Naive thymus-derived CD8-positive, alpha-beta T cell (primary cell): Measurements from ENCODE around the gene PRXL2B. TPM values are rescaled to one million over a fixed set of nuclear protein-coding genes. Genes with fewer than 3 reads are reported as not detected.

Experiments used
- ATAC-seq, 2 donors: fragments of 150-1000 bp; cut with Tn5 transposase in 1 of 2; sonication (Bioruptor Pico), chemical (Tn5 transposase) in 1 of 2; 1 replicate in 1 of 2; 2 replicates in 1 of 2; pipeline ENCODE4 v1.10.0; 2021; ENCODE audit warnings: mild to moderate bottlenecking in 2 of 2, moderate library complexity in 2 of 2
- POLR2A ChIA-PET: fragments of 350-600 bp; sonication (Branson Sonifier 250); formaldehyde crosslinking; loops from one replicate; lab custom pipeline; 2021; ENCODE audit warnings: antibody characterized with exemption; lab: Charles Lee
- DNase-seq, 10 donors: peaks; one replicate each; pipeline versions ENCODE4 v3.0.0 to v3.0.0-alpha.2; 2020 to 2022
- H3K27ac Mint-ChIP-seq, 10 donors: one replicate each; pipeline ENCODE4 v1.8.0; 2020 to 2022; ENCODE audit warnings: mild to moderate bottlenecking in 10 of 10, mixed read lengths in 10 of 10, moderate library complexity in 4 of 10, inconsistent platforms in 1 of 10
- H3K27me3 Mint-ChIP-seq, 5 donors: one replicate each; pipeline ENCODE4 v1.8.0; 2021 to 2022; ENCODE audit warnings: mixed read lengths in 5 of 5
- H3K36me3 Mint-ChIP-seq, 3 donors: one replicate each; pipeline ENCODE4 v1.8.0; 2020 to 2022; ENCODE audit warnings: mixed read lengths in 3 of 3, mild to moderate bottlenecking in 2 of 3, inconsistent platforms in 1 of 3
- H3K4me1 Mint-ChIP-seq, 4 donors: one replicate each; pipeline ENCODE4 v1.8.0; 2021 to 2022; ENCODE audit warnings: mixed read lengths in 4 of 4
- H3K4me3 Mint-ChIP-seq, 10 donors: one replicate each; pipeline ENCODE4 v1.8.0; 2020 to 2022; ENCODE audit warnings: mild to moderate bottlenecking in 10 of 10, mixed read lengths in 10 of 10, moderate library complexity in 6 of 10, inconsistent platforms in 1 of 10
- H3K9me3 Mint-ChIP-seq, 9 donors: one replicate each; pipeline ENCODE4 v1.8.0; 2020 to 2022; ENCODE audit warnings: mixed read lengths in 9 of 9, mild to moderate bottlenecking in 3 of 9, inconsistent platforms in 1 of 9, moderate library complexity in 1 of 9
- polyA plus RNA-seq, 3 donors: library from polyadenylated mRNA; unstranded; fragments of 300-500 nt; fragmentation: Illumina TruSeq; gene quantifications; one replicate each; pipeline ENCODE4 v1.2.3, GENCODE V29; 2021
- total RNA-seq, 8 experiments: library from RNA in 2 of 8; stranded (reverse) in 2 of 8; gene quantifications; one replicate each; pipeline ENCODE4 v1.2.3 and lab custom pipeline; 2021 to 2026

PRXL2B gene
- total and polyA plus RNA-seq, 5 experiments from 2014 or later: 20.6 to 45.4 (median 37.5) TPM

DNA sequence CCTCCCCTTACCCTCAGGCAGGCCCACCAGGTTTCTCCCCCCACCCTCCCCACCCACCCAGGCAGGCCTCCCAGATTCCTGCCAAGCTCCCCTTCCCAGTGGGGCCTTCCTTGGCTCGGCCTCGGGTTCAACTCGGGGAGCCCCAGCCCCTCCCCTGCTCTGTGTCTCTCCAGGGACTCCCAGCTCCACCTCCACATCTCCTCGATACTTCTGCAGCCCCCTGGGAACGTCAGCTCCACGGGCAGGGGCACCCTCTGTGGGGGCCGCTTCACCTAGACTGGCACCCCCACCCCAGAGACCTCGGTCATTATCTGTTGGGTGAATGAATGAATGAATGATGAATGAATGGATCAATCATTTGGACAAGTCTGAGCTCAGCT is 45.5 kb downstream of the PRXL2B start:
- Mint-ChIP-seq H3K27me3 (peaks cover 15 to 26% (median 19%) of the 10 kb centered on the region in 5 donors), H3K9me3 (peaks cover 0 to 2% (median 0%) of the 10 kb centered on the region in 9 donors), H3K36me3 (no peaks in the 10 kb centered on the region), H3K4me1 (peaks cover 11 to 29% (median 17%) of the 10 kb centered on the region in 4 donors), H3K4me3 (peak overlapping the region in 1 of 10 donors; percentile 43), H3K27ac (peak overlapping the region in 2 of 10 donors; percentile 31 to 60)
- ATAC-seq: no peak
- DNase-seq: no peak
- POLR2A ChIA-PET: no interaction called here

DNA sequence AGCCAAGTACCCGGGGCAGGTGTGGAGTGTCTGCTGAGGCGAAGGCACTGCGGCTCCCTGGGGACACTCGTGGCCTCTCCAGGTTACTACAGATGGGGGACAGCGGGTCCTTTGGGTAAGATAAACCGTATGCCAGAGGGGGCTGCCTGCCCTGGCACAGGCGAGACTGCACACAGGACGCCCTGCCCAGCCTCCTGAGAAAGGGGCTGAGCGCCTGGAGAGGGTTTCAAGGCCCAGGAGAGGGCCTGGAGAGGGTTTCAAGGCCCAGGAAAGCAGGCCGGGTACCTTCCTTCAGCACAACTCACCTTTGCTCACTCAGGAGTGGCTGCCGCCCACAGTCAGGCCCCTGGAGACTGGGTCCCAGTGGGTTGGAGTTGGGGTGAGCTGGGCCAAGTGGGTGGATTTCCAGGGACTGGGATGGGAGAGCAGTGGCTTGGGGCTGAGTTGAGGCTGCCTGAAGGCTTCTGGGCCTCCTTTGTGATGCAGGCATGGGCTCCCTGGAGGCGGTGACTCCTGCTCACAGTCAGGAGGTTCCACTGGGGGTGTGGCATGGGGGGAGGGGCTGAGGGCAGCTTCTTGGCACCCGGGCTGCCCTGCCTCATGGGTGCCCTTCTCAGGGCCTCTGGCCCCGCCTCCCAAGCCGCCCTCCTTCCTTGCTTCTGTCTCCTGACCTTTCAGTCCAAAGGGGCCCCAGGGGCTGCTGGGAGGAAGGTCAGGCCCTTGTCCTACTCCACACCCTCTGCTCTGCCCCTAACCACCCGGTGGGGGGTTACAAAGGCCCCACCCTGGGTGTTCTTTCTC is 46.2 kb downstream of the PRXL2B start, which contains the start of gene MMEL1:
TSS of gene MMEL1 (minus strand) at position 456 of the 801 bp plus-strand sequence. CDS start 3,532 bp downstream, outside the sequence.
- POLR2A ChIA-PET: interaction anchor here (0.6 kb wide), 1 partner anchor 45 kb away, joined by 3 read pairs; no protein-coding TSS in a partner anchor
- Mint-ChIP-seq H3K9me3 (peaks cover 0 to 3% (median 0%) of the 10 kb centered on the region in 9 donors), H3K36me3 (no peaks in the 10 kb centered on the region), H3K27ac (peak within 1 kb of the TSS in 3 of 10 donors; percentile 31 to 60 (median 38)), H3K4me3 (peak within 1 kb of the TSS in 1 of 10 donors; percentile 43), H3K4me1 (peaks cover 9 to 33% (median 18%) of the 10 kb centered on the region in 4 donors), H3K27me3 (peaks cover 9 to 23% (median 12%) of the 10 kb centered on the region in 5 donors)
- DNase-seq (no peak), ATAC-seq (no peak)

DNA sequence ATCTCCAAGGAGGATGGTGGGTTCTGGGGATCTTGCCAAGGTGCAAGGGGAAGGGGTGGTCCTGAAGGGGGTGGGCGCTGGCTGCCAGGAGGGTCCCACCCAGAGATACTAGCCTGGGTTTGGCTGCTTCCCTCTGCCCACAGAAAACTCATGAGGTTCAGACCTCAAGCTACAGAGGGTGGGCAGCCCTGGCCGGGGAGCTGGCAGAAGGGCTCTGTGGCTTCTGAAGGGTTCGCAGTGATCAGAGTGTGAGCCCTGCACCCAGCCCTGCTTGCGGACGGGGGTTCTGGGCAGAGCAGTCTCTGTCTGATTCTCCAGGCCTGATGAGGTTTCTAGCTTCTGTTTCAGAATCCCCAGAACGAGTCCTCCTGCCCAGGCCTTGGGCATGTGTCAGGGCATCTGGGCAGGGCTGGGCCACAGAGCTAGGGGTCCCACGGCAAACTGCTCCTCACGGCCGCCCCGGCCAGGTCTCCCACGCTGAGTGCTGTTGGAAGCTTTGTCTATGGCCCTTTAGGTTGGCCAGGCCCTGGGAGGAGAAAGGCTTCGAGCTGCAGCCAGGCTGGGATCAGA is 46.9 kb downstream of the PRXL2B start:
- DNase-seq: no peak
- H3K27ac Mint-ChIP-seq: no peak overlapping the region

DNA sequence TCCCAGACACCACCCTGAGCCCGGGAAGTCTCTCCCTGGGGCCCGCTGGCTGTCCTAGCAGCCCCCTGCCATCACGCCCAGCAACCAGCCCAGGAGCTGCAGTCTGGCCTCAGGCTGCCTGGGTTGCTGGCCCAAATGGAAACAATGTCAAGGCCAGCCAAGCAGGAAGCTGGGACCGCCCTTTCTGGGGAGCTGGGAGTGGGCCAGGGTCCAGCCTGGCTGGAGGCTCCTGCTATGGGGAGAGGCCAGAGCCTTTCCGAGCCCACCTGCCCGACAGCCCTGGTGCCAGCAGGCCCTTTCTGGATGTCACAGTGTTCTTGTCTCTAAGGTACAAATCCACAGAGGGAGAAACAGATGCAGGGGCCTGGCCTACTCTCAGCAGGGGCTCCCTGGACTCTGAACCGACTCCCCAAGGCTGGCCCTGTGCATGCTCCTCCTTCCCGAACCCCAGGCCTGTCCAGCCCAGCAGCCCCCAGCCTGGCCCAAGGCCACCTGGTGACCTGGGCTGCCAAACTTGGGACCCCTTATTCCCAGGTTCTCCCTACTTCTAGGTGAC is 47.4 kb downstream of the PRXL2B start:
- POLR2A ChIA-PET: interaction anchor here (0.6 kb wide), 1 partner anchor 115 kb away, joined by 3 read pairs; no protein-coding TSS in a partner anchor

More for the DNA sequence above, 46.9 kb downstream of the PRXL2B start:
- Mint-ChIP-seq H3K9me3 (peaks cover 0 to 3% (median 0%) of the 10 kb centered on the region in 9 donors), H3K36me3 (no peaks in the 10 kb centered on the region), H3K4me3 (no peak overlapping the region), H3K27me3 (peaks cover 9 to 19% (median 12%) of the 10 kb centered on the region in 5 donors), H3K4me1 (peaks cover 9 to 35% (median 15%) of the 10 kb centered on the region in 4 donors)
- no peak for ATAC-seq
- POLR2A ChIA-PET: interaction anchor here (0.6 kb wide), 2 partner anchors 46 to 114 kb away, joined by 3 read pairs; no protein-coding TSS in a partner anchor

DNA sequence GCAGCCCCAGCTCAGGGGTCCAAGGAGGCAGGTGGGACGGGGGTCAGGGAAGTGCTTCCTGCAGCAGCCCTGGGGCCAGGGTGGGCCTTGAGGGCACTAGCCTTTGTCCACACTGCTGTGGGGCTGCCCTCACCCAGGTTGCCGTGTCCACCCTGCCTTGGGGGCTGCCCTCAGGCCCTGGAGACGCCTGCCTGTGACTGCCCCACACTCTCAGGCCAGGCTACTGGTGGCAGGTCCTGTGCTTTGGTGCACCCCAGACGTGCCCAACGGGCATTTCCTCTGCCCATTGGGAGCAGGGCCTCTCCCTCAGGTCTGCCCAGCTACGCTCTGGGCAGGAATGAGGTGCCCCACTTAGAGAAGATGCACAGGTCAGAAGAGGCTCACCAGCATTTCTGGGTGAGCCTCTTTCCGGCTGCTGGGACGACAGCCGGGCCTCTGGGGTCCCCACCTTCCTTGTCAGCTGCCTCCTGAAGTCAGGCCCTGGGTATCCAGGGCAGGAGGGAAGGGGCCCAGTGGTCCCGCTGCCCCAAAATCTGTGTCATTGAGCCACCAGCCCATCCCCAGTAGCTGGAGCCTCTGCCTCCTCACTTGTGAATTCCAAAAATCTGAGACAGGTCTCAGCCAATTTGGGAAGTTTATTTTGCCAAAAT is 48.9 kb downstream of the PRXL2B start:
- no peaks in the 10 kb centered on the region for H3K36me3 Mint-ChIP-seq
- DNase-seq: no peak

More for the DNA sequence above, 47.4 kb downstream of the PRXL2B start:
- H3K4me1 Mint-ChIP-seq: peaks cover 9 to 39% (median 18%) of the 10 kb centered on the region in 4 donors
- peak overlapping the region in 1 of 10 donors; percentile 11 for H3K27ac Mint-ChIP-seq
- H3K9me3 Mint-ChIP-seq: peaks cover 0 to 3% (median 0%) of the 10 kb centered on the region in 9 donors
- no peaks in the 10 kb centered on the region for H3K36me3 Mint-ChIP-seq
- DNase-seq (no peak), ATAC-seq (no peak)
- no peak overlapping the region for H3K4me3 Mint-ChIP-seq
- H3K27me3 Mint-ChIP-seq: peaks cover 9 to 18% (median 12%) of the 10 kb centered on the region in 5 donors

DNA sequence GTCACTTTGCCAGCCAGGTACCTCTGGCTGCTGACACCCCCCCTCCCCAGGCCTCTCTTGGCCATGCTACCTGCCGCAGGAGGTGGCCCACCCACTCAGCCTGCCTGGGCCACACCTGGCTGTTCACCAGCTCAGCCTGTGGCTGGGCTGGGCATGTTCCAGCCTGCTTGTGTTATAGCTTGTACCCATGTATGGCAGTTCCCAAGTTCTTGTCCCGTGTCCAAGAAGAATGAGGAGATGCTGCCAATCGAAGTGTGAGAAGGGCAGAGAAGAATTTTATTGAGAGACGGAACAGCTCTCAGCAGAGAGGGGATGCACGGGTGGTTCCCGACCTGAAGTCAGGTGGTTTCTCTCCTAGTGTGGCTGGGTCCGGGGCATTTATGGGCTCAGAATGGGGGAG is 50.2 kb downstream of the PRXL2B start:
- Mint-ChIP-seq H3K36me3 (no peaks in the 10 kb centered on the region), H3K27me3 (peaks cover 0 to 8% (median 3%) of the 10 kb centered on the region in 5 donors), H3K4me3 (no peak overlapping the region), H3K9me3 (peaks cover 0 to 3% (median 0%) of the 10 kb centered on the region in 9 donors), H3K4me1 (peaks cover 1 to 35% (median 19%) of the 10 kb centered on the region in 4 donors), H3K27ac (peak overlapping the region in 2 of 10 donors; percentile 50 to 51)
- DNase-seq: no peak
- POLR2A ChIA-PET: interaction anchor here (1.1 to 1.4 kb wide), 2 partner anchors 50 to 81 kb away, joined by 3 read pairs; partner anchors contain the start of genes PRXL2B and TNFRSF14
- no peak for ATAC-seq

More for the DNA sequence above, 48.9 kb downstream of the PRXL2B start:
- H3K9me3 Mint-ChIP-seq: peaks cover 0 to 3% (median 0%) of the 10 kb centered on the region in 9 donors
- no peak overlapping the region for H3K27ac Mint-ChIP-seq
- no peak for ATAC-seq
- peaks cover 4 to 12% (median 7%) of the 10 kb centered on the region in 5 donors for H3K27me3 Mint-ChIP-seq
- POLR2A ChIA-PET: interaction anchor here (0.6 kb wide), 1 partner anchor 100 kb away, joined by 3 read pairs; no protein-coding TSS in a partner anchor
- peaks cover 7 to 38% (median 24%) of the 10 kb centered on the region in 4 donors for H3K4me1 Mint-ChIP-seq
- no peak overlapping the region for H3K4me3 Mint-ChIP-seq

DNA sequence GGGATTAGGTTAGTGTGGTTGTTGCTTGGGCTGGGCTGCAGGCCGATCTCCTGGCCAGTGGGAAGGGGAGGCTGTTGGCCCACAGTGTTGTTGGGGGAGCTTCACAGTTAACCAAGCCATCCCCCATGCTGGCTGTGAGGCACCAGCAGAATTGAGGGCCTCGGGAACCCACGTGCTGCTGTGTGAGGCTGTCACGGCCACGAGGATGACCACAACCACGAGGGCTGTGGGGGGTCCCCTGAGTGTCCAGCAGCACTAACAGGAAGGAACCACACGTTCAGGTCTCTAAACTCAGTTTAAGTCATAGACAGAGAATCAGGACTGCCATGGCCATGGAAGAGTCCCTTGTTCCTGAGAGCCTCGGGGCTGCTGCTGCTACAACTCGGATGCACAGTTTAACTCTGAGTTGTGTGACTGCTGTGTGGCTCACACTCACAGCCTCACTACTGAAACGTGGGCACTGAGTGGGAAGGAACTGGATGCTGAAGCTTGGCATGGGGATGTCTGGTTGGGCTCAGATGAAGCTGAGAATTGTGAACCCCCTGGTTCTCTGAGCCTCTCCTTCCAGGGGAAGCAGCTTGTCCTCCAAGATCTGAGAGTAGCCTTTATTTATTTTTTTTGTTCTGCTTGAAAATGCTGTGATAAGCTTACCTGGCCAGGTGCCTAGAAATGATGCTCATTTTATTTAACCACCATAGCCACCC is 51.0 kb downstream of the PRXL2B start:
- no peak for DNase-seq
- no peaks in the 10 kb centered on the region for H3K36me3 Mint-ChIP-seq
- peaks cover 7 to 39% (median 21%) of the 10 kb centered on the region in 4 donors for H3K4me1 Mint-ChIP-seq
- no peaks in the 10 kb centered on the region for H3K27me3 Mint-ChIP-seq
- H3K27ac Mint-ChIP-seq: peak overlapping the region in 6 of 10 donors; percentile 21 to 66 (median 46)
- POLR2A ChIA-PET: interaction anchor here (0.7 to 1.4 kb wide), 4 partner anchors 50 to 81 kb away, joined by 3 read pairs; partner anchors contain the start of gene TNFRSF14
- no peak for ATAC-seq
- peaks cover 0 to 3% (median 0%) of the 10 kb centered on the region in 9 donors for H3K9me3 Mint-ChIP-seq
- H3K4me3 Mint-ChIP-seq: peak overlapping the region in 1 of 10 donors; percentile 41

DNA sequence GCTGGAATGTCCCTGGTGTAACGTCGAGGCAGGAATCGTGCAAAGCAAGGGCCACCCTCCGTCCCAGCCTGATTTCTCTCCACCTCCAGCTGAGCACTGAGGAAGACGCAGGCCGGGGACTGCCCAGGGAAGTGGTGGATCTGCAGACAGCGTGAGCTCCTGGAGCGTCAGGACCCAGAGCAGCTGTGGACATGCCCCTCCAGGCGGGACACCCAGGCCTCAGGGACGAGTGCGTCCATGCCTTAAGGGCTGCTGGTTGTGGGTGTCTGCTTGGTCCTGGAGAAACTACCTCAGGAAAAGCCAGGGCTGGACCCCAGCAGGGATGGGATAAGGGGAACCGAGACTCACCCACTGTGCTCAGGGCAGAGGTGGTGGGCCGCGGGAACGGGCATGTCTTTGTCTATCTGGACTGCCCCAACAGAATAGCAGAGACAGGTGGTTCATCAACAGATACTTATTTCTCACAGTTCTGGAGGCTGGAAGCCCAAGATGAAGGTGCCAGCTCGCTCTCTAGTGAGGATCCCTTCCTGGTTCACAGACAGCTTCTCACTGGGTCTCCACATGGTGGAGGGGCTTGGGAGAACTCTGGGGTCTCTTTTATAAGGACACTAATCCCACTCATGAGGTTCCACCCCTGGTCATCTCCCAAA is 52.0 kb downstream of the PRXL2B start:
- POLR2A ChIA-PET: interaction anchor here (0.5 to 1.8 kb wide), 3 partner anchors 61 to 729 kb away, joined by 3 to 9 read pairs (median 3); partner anchors contain the start of gene TNFRSF14
- Mint-ChIP-seq H3K4me3 (no peak overlapping the region), H3K36me3 (no peaks in the 10 kb centered on the region), H3K27ac (peak overlapping the region in 8 of 10 donors; percentile 31 to 89 (median 70)), H3K4me1 (peaks cover 9 to 43% (median 23%) of the 10 kb centered on the region in 4 donors), H3K9me3 (peaks cover 0 to 3% (median 0%) of the 10 kb centered on the region in 9 donors), H3K27me3 (no peaks in the 10 kb centered on the region)
- ATAC-seq (no peak), DNase-seq (no peak)

DNA sequence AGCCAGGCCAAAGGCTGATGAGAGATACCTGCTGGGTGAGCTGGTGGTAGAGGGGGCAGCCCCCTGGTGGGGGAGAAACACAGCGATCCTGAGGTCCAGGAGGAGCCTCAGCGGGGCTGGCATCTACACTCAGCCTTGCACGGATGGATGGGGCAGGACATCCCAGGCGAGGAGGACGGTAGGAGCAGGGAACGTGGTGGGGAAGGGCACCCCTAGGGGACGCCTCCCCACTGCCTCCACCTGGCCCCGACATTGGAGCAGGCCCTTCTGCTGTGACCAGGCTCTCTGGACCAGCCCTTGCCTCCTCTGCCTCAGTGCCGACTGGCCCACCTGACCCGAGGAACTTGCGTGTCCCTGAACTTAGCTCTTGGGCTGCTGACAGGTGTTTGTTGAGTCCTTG is 52.6 kb downstream of the PRXL2B start:
- DNase-seq: no peak
- peak overlapping the region in 2 of 10 donors; percentile 6 to 53 for H3K4me3 Mint-ChIP-seq
- POLR2A ChIA-PET: interaction anchor here (1.2 to 1.8 kb wide), 2 partner anchors 61 to 83 kb away, joined by 3 to 9 read pairs; partner anchors contain the start of gene TNFRSF14
- H3K36me3 Mint-ChIP-seq: no peaks in the 10 kb centered on the region
- no peaks in the 10 kb centered on the region for H3K27me3 Mint-ChIP-seq
- H3K27ac Mint-ChIP-seq: peak overlapping the region in 6 of 10 donors; percentile 53 to 89 (median 70)
- H3K9me3 Mint-ChIP-seq: peaks cover 0 to 3% (median 0%) of the 10 kb centered on the region in 9 donors
- peaks cover 9 to 46% (median 26%) of the 10 kb centered on the region in 4 donors for H3K4me1 Mint-ChIP-seq
- ATAC-seq: no peak

DNA sequence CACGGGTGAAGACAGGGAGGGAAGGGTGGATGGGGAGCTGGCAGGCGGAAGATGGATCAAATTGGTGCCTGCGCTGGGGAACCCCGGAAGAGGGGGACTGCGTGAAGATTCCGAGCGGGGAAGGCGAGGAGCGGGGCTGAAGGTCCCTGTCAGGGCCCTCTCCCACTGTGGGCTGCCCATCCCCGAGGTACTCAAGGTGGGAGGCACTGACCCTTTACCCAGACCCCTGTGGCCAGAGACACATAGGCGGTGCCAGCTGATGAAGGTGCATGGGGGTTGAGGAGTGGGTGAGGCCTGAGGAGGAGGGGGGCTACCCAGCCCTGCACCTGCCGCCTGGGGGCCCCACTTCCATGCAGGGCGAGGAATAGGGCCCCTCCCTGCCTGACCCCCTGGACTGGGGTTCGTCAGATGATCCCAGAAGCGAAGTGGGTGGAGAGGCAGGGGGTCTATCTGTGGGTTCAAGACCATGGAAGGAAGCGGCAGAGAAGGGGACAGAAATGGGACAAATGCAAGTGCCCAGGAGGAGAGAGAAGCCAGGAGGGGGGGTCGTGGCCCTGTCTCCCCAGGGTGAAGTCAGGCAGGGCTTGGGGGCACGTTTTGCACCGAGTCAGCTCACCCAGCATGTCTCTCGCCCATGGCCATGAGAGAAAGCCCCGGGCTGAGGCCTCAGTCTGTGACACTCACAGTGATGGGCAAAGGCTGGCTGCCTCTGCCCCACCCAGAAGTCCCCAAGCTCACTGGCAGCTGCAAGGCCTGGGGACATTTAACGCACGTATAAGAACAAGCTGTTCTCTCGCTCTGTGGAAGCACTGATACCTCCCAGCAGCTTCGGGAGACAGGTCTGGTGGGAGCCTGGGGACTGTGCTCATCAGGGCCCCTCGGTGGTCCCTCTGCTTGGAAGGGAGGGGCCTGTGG is 53.3 kb downstream of the PRXL2B start:
- ATAC-seq (no peak), DNase-seq (no peak)
- Mint-ChIP-seq H3K4me3 (peak overlapping the region in 4 of 10 donors; percentile 7 to 56 (median 42)), H3K9me3 (peaks cover 0 to 3% (median 0%) of the 10 kb centered on the region in 9 donors), H3K27ac (peak overlapping the region in 5 of 10 donors; percentile 22 to 87 (median 40)), H3K27me3 (no peaks in the 10 kb centered on the region), H3K36me3 (no peaks in the 10 kb centered on the region), H3K4me1 (peaks cover 9 to 46% (median 26%) of the 10 kb centered on the region in 4 donors)
- POLR2A ChIA-PET: interaction anchor here (1.2 to 4.9 kb wide), 5 partner anchors 55 to 91 kb away, joined by 3 to 50 read pairs (median 9); partner anchors contain the start of genes PRXL2B and TNFRSF14
